SK-N-SH (cell line): ENCODE results near the gene DNAJB8. TPM values are rescaled to one million over a fixed set of nuclear protein-coding genes. Genes with fewer than 3 reads are reported as not detected.

Experiments
- CTCF ChIA-PET: fragments of 300-600, 350-600 bp; formaldehyde crosslinking; extraction: SDS; loops from one replicate; lab custom pipeline; 2021; lab: Yijun Ruan, JAX
- POLR2A ChIA-PET: fragments of 350-600 bp; sonication (Branson Sonifier 250); formaldehyde crosslinking; extraction: SDS; loops from one replicate; lab custom pipeline; 2020; ENCODE audit warnings: antibody characterized with exemption, inconsistent platforms; lab: Yijun Ruan, JAX
- DNase-seq: peaks from one replicate; pipeline ENCODE4 v3.0.0; 2012
- H2AFZ ChIP-seq: fragments of 200-600 bp; sonication (generic); 2 replicates; pipeline ENCODE4 v1.8.1; 2016; ENCODE audit warnings: antibody characterized with exemption, mild to moderate bottlenecking, low read depth
- H3F3A ChIP-seq: fragments of 200-600 bp; sonication (generic); replicated peaks from 2 replicates; pipeline ENCODE3; 2016; ENCODE audit warnings: antibody characterized with exemption, mild to moderate bottlenecking; ENCODE audit not compliant: insufficient read depth
- H3K27ac ChIP-seq, 2 experiments: fragments of 200-500 bp in 1 of 2; fragments of 200-600 bp in 1 of 2; sonication (Bioruptor generic) in 1 of 2; sonication (generic), shearing (Covaris generic) in 1 of 2; 2 replicates each; pipeline versions ENCODE4 v1.5.1 to v1.6.1; 2014 to 2016; ENCODE audit warnings: low read depth in 2 of 2, inconsistent platforms in 1 of 2, low read length in 1 of 2, mild to moderate bottlenecking in 1 of 2, mixed read lengths in 1 of 2
- H3K27me3 ChIP-seq: fragments of 200-600 bp; sonication (generic), shearing (Covaris generic); 2 replicates; pipeline ENCODE4 v1.6.1; 2016; ENCODE audit warnings: mixed run types; ENCODE audit not compliant: insufficient read depth
- H3K36me3 ChIP-seq, 2 experiments: fragments of 200-500 bp in 1 of 2; fragments of 200-600 bp in 1 of 2; sonication (Bioruptor generic) in 1 of 2; sonication (generic) in 1 of 2; replicated peaks in 1 of 2; 2 replicates each; pipeline versions ENCODE3 to v1.5.1; 2014 to 2016; ENCODE audit warnings: low read length in 1 of 2, mild to moderate bottlenecking in 1 of 2; ENCODE audit not compliant: insufficient read depth in 2 of 2, control insufficient read depth in 1 of 2
- H3K4me1 ChIP-seq, 2 experiments: fragments of 200-500 bp in 1 of 2; fragments of 200-600 bp in 1 of 2; sonication (Bioruptor generic) in 1 of 2; sonication (generic), shearing (Covaris generic) in 1 of 2; 2 replicates each; pipeline versions ENCODE4 v1.5.1 to v1.6.1; 2014 to 2016; ENCODE audit warnings: low read depth in 1 of 2, low read length in 1 of 2, mixed run types in 1 of 2; ENCODE audit not compliant: insufficient read depth in 2 of 2, control insufficient read depth in 1 of 2
- H3K4me2 ChIP-seq: fragments of 200-600 bp; sonication (generic), shearing (Covaris generic); 2 replicates; pipeline ENCODE4 v1.6.1; 2017; ENCODE audit warnings: mixed run types
- H3K4me3 ChIP-seq, 2 experiments: fragments of 200-500 bp in 1 of 2; fragments of 200-600 bp in 1 of 2; sonication (Bioruptor generic) in 1 of 2; sonication (generic), shearing (Covaris generic) in 1 of 2; 2 replicates each; pipeline versions ENCODE4 v1.5.1 to v1.8.1; 2014 to 2016; ENCODE audit warnings: low read depth in 2 of 2, inconsistent platforms in 1 of 2, low read length in 1 of 2, mild to moderate bottlenecking in 1 of 2, mixed read lengths in 1 of 2, moderate library complexity in 1 of 2
- H3K79me2 ChIP-seq: fragments of 200-600 bp; sonication (generic); 2 replicates; pipeline ENCODE4 v1.8.1; 2017; ENCODE audit warnings: mild to moderate bottlenecking; ENCODE audit not compliant: insufficient read depth
- H3K9ac ChIP-seq: fragments of 200-600 bp; sonication (generic); 2 replicates; pipeline ENCODE4 v1.6.1; 2017; ENCODE audit warnings: mixed run types
- H3K9me2 ChIP-seq: fragments of 200-600 bp; sonication (generic); 2 replicates; pipeline ENCODE4 v1.6.1; 2017; ENCODE audit warnings: mixed run types
- H3K9me3 ChIP-seq: fragments of 200-600 bp; sonication (generic); 2 replicates; pipeline ENCODE4 v1.6.1; 2017; ENCODE audit warnings: mixed run types, mild to moderate bottlenecking, moderate library complexity
- H4K20me1 ChIP-seq: fragments of 200-600 bp; sonication (generic); 2 replicates; pipeline ENCODE4 v1.6.1; 2017; ENCODE audit warnings: mild to moderate bottlenecking, mixed run types; ENCODE audit not compliant: insufficient read depth
- EP300 ChIP-seq, 2 experiments: IDR thresholded peaks; 2 replicates each; pipeline versions ENCODE4 v1.4.0 to v1.6.1; 2012; ENCODE audit warnings: borderline replicate concordance in 1 of 2, low read depth in 1 of 2, low read length in 1 of 2
- FOSL2 ChIP-seq: IDR thresholded peaks from 2 replicates; pipeline ENCODE4 v1.4.0; 2012; ENCODE audit warnings: low read depth, mild to moderate bottlenecking, moderate library complexity, borderline replicate concordance
- FOXM1 ChIP-seq: IDR thresholded peaks from 2 replicates; pipeline ENCODE4 v1.4.0; 2012; ENCODE audit warnings: low read depth, mild to moderate bottlenecking
- MAX ChIP-seq: IDR thresholded peaks from 2 replicates; pipeline ENCODE4 v1.4.0; 2012; ENCODE audit warnings: low read depth
- NFIC ChIP-seq: IDR thresholded peaks from 2 replicates; pipeline ENCODE4 v1.4.0; 2012; ENCODE audit warnings: borderline replicate concordance
- RAD21 ChIP-seq: IDR thresholded peaks from 2 replicates; pipeline ENCODE4 v1.6.1; 2012; ENCODE audit warnings: mild to moderate bottlenecking, low read length
- RCOR1 ChIP-seq: fragments of 150-350 bp; IDR thresholded peaks from 2 replicates; pipeline ENCODE4 v1.6.1; 2017; ENCODE audit warnings: antibody characterized with exemption, low read length
- REST ChIP-seq: IDR thresholded peaks from 2 replicates; pipeline ENCODE4 v1.6.1; 2012; ENCODE audit warnings: mild to moderate bottlenecking, low read depth, low read length, moderate library complexity
- RFX5 ChIP-seq: IDR thresholded peaks from 2 replicates; pipeline ENCODE4 v1.6.1; 2012; ENCODE audit warnings: mild to moderate bottlenecking, improper control_type of control experiment, low read length
- RXRA ChIP-seq: IDR thresholded peaks from 2 replicates; pipeline ENCODE4 v1.4.0; 2012; ENCODE audit warnings: low read depth, mild to moderate bottlenecking, borderline replicate concordance
- TCF12 ChIP-seq: IDR thresholded peaks from 2 replicates; pipeline ENCODE4 v1.4.0; 2012
- USF2 ChIP-seq: fragments of 150-350 bp; IDR thresholded peaks from 2 replicates; pipeline ENCODE4 v1.6.1; 2017; ENCODE audit warnings: antibody characterized with exemption, low read length, low read depth, borderline replicate concordance
- WGBS: methylation state at CpG from one replicate; pipeline ENCODE4 v1.1.6; 2017; ENCODE audit warnings: low lambda C conversion rate; 5-methylcytosine and 5-hydroxymethylcytosine counted together
- polyA plus RNA-seq, 3 experiments: library from polyadenylated mRNA; depleted of rRNA; stranded (reverse); fragments of >200 nt; gene quantifications; 2 replicates each; pipeline ENCODE4 v1.2.3, GENCODE V29; 2012

DNAJB8 gene
- polyA plus RNA-seq, 1 of the 3 experiments (the other 2 are of a cell fraction), result not detected

- Histone ChIP-seq H3F3A (no peaks in the 10 kb centered on the region), H3K36me3 (no peaks in the 10 kb centered on the region), H3K27me3 (no peaks in the 10 kb centered on the region), H3K79me2 (no peaks in the 10 kb centered on the region), H3K4me1 (peaks cover 0 to 68% of the 10 kb centered on the region in 2 experiments; a peak in 2 of 4 replicates), H4K20me1 (no peaks in the 10 kb centered on the region), H2AFZ (no peak overlapping the region), H3K4me2 (no peak overlapping the region), H3K9me3 (no peaks in the 10 kb centered on the region), H3K9ac (no peak overlapping the region), H3K27ac (no peak overlapping the region), H3K4me3 (no peak overlapping the region), H3K9me2 (no peaks in the 10 kb centered on the region)
- TF ChIP-seq RFX5 (no peak), TCF12 (no peak), MAX (no peak), RCOR1 (no peak), FOSL2 (no peak), RAD21 (no peak), FOXM1 (no peak), NFIC (no peak), USF2 (no peak), RXRA (no peak)
- WGBS, result 100% methylated on average over 1 of the region's 15 CpGs
- CTCF ChIA-PET, result interaction anchor here (0.7 to 11.3 kb wide), 9 partner anchors 9 to 179 kb away, joined by 3 to 177 read pairs (median 10); no protein-coding TSS in a partner anchor
- DNase-seq, result no peak
- POLR2A ChIA-PET, result interaction anchor here (0.6 to 2.7 kb wide), 4 partner anchors 13 to 55 kb away, joined by 3 to 11 read pairs (median 8); no protein-coding TSS in a partner anchor
Observed at GRCh38 chr3:128429275-128429674, 37.4 kb downstream of the DNAJB8 start.

- Histone ChIP-seq H3K9me3 (no peaks in the 10 kb centered on the region), H2AFZ (no peak overlapping the region), H3K79me2 (no peaks in the 10 kb centered on the region), H3K27ac (peak overlapping the region in 1 of 2 experiments; percentile 14; a peak in 1 of 4 replicates), H3F3A (no peaks in the 10 kb centered on the region), H3K9me2 (no peaks in the 10 kb centered on the region), H3K9ac (no peak overlapping the region), H3K4me3 (no peak overlapping the region), H3K4me1 (peaks cover 0 to 62% of the 10 kb centered on the region in 2 experiments; a peak in 2 of 4 replicates), H4K20me1 (no peaks in the 10 kb centered on the region), H3K27me3 (no peaks in the 10 kb centered on the region), H3K4me2 (no peak overlapping the region), H3K36me3 (no peaks in the 10 kb centered on the region)
- DNase-seq, result peak; percentile 52
- 77% methylated on average over 17 of the region's 19 CpGs for WGBS
- TF ChIP-seq REST, result no peak
- peak in 1 of 2 experiments; percentile 42; a peak in 1 of 4 replicates for TF ChIP-seq EP300 (IDR thresholded peaks at IDR 0.05; ENCODE audit: borderline replicate concordance in 1 of 2, low read depth in 1 of 2, low read length in 1 of 2)
- ChIA-PET CTCF (interaction anchor here (0.8 to 11.3 kb wide), 24 partner anchors 7 to 258 kb away, joined by 3 to 177 read pairs (median 11); no protein-coding TSS in a partner anchor), POLR2A (interaction anchor here (0.7 to 3.5 kb wide), 8 partner anchors 17 to 67 kb away, joined by 3 to 20 read pairs (median 8); partner anchors contain the start of gene GATA2)
Observed at GRCh38 chr3:128427872-128428822, 38.5 kb downstream of the DNAJB8 start.
